HG03039 (cell line): Measurements from ENCODE around the gene UMPS.

Experiments
- ATAC-seq: cut with Tn5 transposase; IDR thresholded peaks from one replicate; pipeline ENCODE4 v1.9.1; 2021; ENCODE audit warnings: mild to moderate bottlenecking, moderate library complexity; ENCODE audit not compliant: unreplicated experiment

Gene UMPS

DNA sequence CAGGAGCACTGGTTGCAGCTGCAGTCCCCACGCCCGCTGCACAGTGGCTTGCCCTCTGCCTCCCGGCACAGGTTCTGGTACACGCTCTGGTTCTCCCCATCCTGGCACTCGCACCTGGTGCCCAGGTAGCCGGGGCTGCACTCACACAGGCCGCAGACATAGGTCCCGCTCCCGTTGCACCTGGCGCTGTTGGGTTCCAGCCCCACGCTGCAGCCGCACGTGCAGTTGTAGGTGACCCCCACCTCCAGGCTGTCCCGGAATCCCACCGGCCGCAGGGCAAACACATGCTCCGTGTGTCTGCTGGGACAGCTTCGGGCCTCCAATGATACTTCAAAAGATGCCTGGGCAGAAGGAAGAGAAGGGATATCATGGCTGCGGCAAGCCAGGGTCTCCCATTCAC, 66.2 kb downstream of the UMPS start:
- no peak for ATAC-seq

- ATAC-seq, result no peak
These were observed 67.2 kb downstream of the UMPS start for GRCh38 chr3:124797426-124797945.
